Measurements from ENCODE around the gene MRPL12. TPM values are rescaled to one million over a fixed set of nuclear protein-coding genes. Genes with fewer than 3 reads are reported as not detected.

Gene MRPL12
- 35.0 TPM for total RNA-seq
- long read RNA-seq, transcript MRPL12-201 (5 exons, 1,028 nt): major isoform, 36 of 39 reads
- long read RNA-seq, partial matches to known transcripts: 3 of 39 reads
- long read RNA-seq, other reads (novel, unspliced or antisense): 0 of 39 reads

DNA sequence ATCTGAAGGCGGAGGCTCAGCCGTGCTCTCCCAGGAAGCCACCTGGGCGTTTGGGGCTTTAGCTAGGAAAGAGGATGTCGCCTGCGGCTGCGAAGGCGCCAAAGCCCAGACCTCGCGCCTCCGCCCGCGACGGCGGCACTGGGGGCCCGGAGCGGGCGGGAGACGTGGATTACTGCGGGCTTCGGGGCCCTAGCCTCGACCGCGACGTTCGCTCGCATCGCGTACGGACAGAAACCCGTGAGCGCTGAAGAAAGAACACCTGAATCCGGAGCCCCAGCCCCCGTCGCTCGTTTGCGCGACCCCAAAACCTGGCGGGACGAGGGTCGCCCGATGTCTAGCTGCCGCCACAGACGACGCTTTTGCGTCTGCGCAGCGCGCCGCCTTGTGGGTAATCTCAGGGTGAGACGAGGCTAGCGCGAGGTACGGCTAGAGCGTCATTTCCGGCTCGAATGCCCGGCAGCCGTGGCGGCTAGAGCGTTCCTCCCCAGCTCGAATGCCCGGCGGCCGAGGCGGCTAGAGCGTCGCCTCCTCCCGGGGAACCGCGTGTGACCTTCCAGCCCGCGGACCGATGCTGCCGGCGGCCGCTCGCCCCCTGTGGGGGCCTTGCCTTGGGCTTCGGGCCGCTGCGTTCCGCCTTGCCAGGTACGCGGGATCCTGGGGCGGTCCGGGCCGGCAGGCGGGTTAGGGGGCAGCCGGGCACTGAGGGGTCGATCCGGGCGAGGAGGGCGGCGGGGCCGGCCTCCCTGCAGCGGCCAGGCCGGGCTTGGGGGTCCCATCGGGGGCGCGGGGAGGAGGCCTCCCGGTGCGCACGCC is at the start of gene MRPL12:
Gene MRPL12 (plus strand): TSS at position 434 of the 813 bp plus-strand sequence. CDS start 135 bp downstream, at position 569.
- intact Hi-C loops (cut with DNase I): no loop called here
- ATAC-seq (peak; percentile 96 to 97), DNase-seq (peak; percentile 96)
- Histone ChIP-seq H3K9me3 (no peaks in the 10 kb centered on the region), H3K4me1 (peaks cover 36% of the 10 kb centered on the region), H3K4me3 (peak within 1 kb of the TSS; percentile 95), H3K27me3 (ENCODE audit: low read depth) (no peaks in the 10 kb centered on the region), H3K36me3 (peaks cover 61% of the 10 kb centered on the region), H3K27ac (peak within 1 kb of the TSS; percentile 98)
- TF ChIP-seq, protein P1, sequence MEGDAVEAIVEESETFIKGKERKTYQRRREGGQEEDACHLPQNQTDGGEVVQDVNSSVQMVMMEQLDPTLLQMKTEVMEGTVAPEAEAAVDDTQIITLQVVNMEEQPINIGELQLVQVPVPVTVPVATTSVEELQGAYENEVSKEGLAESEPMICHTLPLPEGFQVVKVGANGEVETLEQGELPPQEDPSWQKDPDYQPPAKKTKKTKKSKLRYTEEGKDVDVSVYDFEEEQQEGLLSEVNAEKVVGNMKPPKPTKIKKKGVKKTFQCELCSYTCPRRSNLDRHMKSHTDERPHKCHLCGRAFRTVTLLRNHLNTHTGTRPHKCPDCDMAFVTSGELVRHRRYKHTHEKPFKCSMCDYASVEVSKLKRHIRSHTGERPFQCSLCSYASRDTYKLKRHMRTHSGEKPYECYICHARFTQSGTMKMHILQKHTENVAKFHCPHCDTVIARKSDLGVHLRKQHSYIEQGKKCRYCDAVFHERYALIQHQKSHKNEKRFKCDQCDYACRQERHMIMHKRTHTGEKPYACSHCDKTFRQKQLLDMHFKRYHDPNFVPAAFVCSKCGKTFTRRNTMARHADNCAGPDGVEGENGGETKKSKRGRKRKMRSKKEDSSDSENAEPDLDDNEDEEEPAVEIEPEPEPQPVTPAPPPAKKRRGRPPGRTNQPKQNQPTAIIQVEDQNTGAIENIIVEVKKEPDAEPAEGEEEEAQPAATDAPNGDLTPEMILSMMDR (IDR thresholded peaks at IDR 0.05): peak; percentile 46

DNA sequence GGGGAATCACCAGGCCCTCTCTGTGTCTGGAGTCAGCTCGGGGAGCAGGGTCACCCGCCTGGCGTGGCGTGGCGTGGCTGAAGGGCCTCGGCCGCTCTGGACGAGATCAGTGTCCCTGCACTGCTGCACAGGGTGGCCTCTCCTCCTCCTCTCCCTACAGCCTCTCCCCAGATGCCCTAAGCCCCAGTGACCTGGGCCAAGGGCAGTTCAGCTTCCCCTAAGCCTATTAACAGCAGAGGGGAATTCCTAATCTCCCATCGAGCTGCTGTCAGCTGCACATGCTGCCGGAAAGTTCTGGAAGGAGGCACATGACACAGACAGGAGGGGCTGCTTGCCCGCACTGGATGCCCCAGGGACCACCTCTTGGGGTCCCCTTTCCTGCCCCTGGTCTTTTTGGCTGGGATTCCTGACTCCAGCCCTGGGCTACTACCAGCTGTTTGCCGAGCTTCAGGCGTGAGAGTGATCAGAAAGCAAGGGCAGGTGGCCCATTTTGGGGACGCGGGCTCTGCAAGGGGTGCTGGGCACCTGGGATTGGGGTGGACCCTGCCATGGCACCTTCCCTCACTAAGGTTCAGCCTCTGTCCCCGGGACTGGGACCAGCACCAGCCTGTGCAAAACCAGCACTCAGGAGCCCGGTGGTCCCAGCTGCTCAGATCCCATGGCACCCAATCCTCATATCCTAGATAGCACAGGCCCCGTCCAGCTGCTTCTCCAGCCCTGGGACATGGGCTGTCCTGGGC is 47.6 kb upstream of the MRPL12 start:
- H3K9me3 ChIP-seq: no peaks in the 10 kb centered on the region
- DNase-seq (no peak), ATAC-seq (no peak)
- peaks cover 13% of the 10 kb centered on the region for H3K27me3 ChIP-seq (ENCODE audit: low read depth)
- intact Hi-C loops (cut with DNase I): no loop called here
- H3K27ac ChIP-seq: no peak overlapping the region
- no peak overlapping the region for H3K4me3 ChIP-seq
- TF ChIP-seq, protein P1 (IDR thresholded peaks at IDR 0.05): no peak
- no peaks in the 10 kb centered on the region for H3K36me3 ChIP-seq
- H3K4me1 ChIP-seq: no peaks in the 10 kb centered on the region

DNA sequence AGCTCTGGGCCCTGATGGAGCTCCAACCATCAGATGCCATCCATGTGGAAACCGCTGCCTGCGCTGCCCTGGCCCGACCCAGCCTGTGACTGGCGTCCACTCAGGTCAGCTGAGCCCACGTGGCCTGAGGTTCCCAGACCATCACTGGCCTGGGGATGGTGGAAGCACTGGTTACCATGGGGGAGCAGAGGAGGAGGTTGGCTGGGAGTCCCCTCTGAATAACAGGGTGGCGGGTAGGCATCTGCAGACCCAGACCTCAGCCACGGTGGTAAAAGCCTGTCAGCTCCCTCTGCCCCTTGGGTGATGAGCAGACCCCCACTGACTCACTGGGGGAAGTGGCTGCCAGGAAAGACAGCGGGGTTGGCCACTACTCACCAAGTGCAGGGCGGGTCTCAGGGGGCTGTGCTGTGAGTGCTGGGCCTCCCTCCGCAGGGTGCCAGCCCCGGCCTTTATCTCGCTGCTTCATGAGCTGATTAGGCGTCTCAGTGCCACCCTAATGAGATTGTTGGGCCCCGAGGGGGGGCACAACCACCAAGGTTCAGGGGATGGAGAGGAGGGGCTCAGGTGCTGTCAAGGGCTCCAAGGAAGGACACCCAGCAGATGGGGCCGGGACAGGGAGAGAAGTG is 46.9 kb upstream of the MRPL12 start, which contains the start of gene PDE6G:
Gene PDE6G (minus strand): TSS at position 425 of the 626 bp plus-strand sequence. CDS start 3,237 bp downstream, outside the sequence.
- Histone ChIP-seq H3K27ac (no peak within 1 kb of the TSS), H3K4me3 (no peak within 1 kb of the TSS), H3K9me3 (no peaks in the 10 kb centered on the region), H3K36me3 (no peaks in the 10 kb centered on the region), H3K4me1 (no peaks in the 10 kb centered on the region), H3K27me3 (ENCODE audit: low read depth) (peaks cover 6% of the 10 kb centered on the region)
- no peak for ATAC-seq
- intact Hi-C loops (cut with DNase I): no loop called here
- TF ChIP-seq, protein P1 (IDR thresholded peaks at IDR 0.05): no peak
- DNase-seq: no peak

DNA sequence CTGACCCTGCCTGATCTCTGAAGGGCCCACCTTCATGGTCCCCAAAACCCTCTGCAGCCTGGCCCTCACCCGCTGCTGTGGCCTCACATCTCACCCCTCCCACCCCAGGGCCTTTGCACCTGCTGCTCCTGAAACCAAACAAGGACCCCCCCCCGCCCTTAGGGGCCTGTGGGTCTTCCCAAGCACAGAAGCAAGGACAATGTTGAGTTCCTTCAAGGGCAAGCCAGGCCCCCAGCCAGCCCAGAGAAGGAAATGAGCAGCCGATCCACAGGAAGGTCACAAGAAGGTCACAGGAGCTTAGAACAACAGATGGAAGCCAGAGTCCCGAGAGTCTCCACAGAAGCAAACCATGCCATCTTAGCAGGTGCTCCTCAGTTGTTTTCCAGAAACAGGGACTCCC is 46.3 kb upstream of the MRPL12 start:
- H3K36me3 ChIP-seq: no peaks in the 10 kb centered on the region
- DNase-seq (no peak), ATAC-seq (no peak)
- TF ChIP-seq, protein P1 (IDR thresholded peaks at IDR 0.05): no peak
- H3K27me3 ChIP-seq (ENCODE audit: low read depth): peaks cover under 1% of the 10 kb centered on the region
- no peak overlapping the region for H3K27ac ChIP-seq
- no peaks in the 10 kb centered on the region for H3K9me3 ChIP-seq
- H3K4me3 ChIP-seq: no peak overlapping the region
- intact Hi-C loops (cut with DNase I): no loop called here
- H3K4me1 ChIP-seq: no peaks in the 10 kb centered on the region

DNA sequence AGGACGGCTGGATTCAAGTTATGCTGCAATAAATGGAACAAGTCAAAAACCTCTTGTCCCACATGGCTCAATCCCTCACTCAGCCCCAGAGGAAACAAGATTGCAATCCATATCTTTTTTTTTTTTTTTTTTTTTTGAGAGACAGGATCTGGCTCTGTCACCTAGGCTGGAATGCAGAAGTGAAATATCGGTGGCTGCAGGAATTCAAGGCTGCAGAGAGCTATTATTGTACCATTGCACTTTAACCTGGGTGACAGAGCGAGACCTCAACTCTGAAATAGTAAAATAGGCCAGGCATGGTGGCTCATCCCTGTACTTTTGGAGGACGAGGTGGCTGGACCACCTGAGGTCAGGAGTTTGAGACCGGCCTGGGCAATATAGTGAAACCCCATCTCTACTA is 44.1 kb upstream of the MRPL12 start:
- Histone ChIP-seq H3K4me3 (no peak overlapping the region), H3K4me1 (no peaks in the 10 kb centered on the region), H3K27ac (no peak overlapping the region), H3K27me3 (ENCODE audit: low read depth) (no peaks in the 10 kb centered on the region), H3K9me3 (no peaks in the 10 kb centered on the region), H3K36me3 (no peaks in the 10 kb centered on the region)
- intact Hi-C loops (cut with DNase I): no loop called here
- DNase-seq (no peak), ATAC-seq (peak in 1 of 2 donors; percentile 41)
- TF ChIP-seq, protein P1 (IDR thresholded peaks at IDR 0.05): no peak

All from lower lobe of right lung (tissue), 2 donors.